BLaER1 (cell line): ENCODE data around the gene ZBTB45.
"Not testable (repeated sequence)": the region's sequence is repeated elsewhere in the genome, so short reads cannot be mapped to it uniquely, and the experiment has no call there.

Experiments
- H3K27ac ChIP-seq: shearing (Covaris generic); formaldehyde crosslinking; 2 replicates; pipeline ENCODE4 v1.8.1; 2022
- H3K27me3 ChIP-seq: shearing (Covaris generic); formaldehyde crosslinking; 2 replicates; pipeline ENCODE4 v1.8.1; 2022
- H3K36me3 ChIP-seq: shearing (Covaris generic); formaldehyde crosslinking; 2 replicates; pipeline ENCODE4 v1.8.1; 2022
- H3K4me1 ChIP-seq: shearing (Covaris generic); formaldehyde crosslinking; 2 replicates; pipeline ENCODE4 v1.8.1; 2022
- H3K4me2 ChIP-seq: shearing (Covaris generic); formaldehyde crosslinking; 2 replicates; pipeline ENCODE4 v1.8.1; 2022
- H3K4me3 ChIP-seq: shearing (Covaris generic); formaldehyde crosslinking; 2 replicates; pipeline ENCODE4 v1.8.1; 2022
- H3K9ac ChIP-seq: shearing (Covaris generic); formaldehyde crosslinking; 2 replicates; pipeline ENCODE4 v1.8.1; 2022
- H3K9me3 ChIP-seq: shearing (Covaris generic); formaldehyde crosslinking; 2 replicates; pipeline ENCODE4 v1.8.1; 2022
- H4K20me1 ChIP-seq: shearing (Covaris generic); formaldehyde crosslinking; 2 replicates; pipeline ENCODE4 v1.8.1; 2022
- Cebpa-rat ChIP-seq: shearing (Covaris generic); IDR thresholded peaks from 2 replicates; pipeline ENCODE4 v1.8.1; 2022

ZBTB45 gene

DNA sequence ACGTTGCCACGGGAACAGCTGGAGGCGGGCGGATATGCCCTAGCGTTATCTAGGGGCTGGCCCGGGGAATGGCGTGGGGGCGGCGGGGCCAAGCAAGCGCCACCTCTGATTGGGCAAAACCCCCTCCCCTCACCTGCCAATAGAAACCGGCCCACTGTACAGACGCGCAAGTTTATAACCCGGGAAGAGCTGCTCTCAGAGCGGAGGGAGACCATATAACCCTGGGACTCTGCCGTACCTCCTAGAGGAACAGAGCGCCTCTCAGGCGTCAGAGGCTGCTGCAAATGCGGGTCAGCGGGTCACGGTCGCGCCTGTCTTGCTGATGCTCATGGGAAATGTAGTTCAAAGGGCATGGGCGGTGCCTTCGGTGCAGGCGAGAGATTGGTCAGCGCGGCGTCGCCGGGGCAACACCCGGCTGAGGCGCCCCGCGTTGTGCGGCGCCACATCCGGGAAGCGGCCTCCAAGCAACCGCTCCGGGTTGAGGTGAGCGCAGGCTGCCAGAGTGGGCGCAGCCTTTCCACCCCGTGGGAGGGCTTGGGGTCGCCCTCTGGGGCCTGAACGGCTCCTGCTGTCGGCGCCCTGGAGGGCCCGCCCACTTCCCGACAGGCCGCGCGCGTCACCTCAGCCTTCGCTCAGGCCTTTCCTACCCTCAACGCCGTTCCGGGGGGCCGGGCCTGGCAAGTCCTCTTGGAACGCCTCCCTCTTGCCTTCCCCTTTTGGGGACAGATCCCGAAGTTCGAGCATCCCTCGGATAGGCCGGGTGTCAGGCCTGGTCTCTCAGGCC lies 43.7 kb downstream of the ZBTB45 start, which contains the start of gene ZNF446:
Gene ZNF446, plus strand, starts transcription at position 639 of the 784 bp plus-strand sequence. CDS start 867 bp downstream, outside the sequence.
- Histone ChIP-seq H3K9ac (peak within 1 kb of the TSS; percentile 85), H3K27ac (peak within 1 kb of the TSS; percentile 87), H3K36me3 (peaks cover 41% of the 10 kb centered on the region), H3K4me2 (peak within 1 kb of the TSS; percentile 91), H4K20me1 (peaks cover 29% of the 10 kb centered on the region), H3K27me3 (no peaks in the 10 kb centered on the region), H3K4me1 (peaks cover 50% of the 10 kb centered on the region), H3K9me3 (no peaks in the 10 kb centered on the region), H3K4me3 (peak within 1 kb of the TSS; percentile 74)
- no peak for TF ChIP-seq Cebpa-rat

DNA sequence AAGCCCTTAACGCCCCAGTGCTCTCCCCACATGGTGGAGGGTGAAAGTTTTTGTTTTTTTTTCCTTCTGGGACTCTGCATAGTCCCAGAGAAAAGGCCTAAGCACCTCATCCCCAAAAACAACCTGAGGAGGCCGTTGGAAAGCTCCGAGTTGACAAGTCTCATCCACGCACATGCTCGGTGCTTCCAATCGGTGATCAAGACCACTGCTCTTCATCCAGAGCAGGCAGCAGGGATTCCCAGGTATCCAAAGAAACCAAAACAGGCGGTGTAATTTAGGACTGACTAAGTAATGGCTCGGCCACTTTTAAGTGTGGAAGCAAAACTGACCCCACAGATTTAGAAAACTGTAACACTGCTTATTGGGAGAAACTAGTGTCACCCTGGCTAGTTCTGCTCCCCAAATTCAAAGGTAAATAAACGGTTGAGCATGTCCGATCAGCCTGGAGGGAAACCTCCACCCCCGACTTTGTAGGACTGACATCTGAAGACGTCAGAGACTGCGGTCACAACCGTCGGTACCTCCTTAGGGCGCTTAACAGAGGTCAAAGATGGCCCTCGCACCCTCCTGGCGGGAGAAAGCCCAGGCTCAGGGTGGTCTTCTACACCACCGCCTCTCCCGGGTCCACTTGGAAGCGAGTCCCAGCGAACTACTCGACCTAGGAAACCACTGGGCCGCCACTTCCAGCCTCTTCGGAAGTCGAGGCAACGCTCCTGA lies 44.5 kb downstream of the ZBTB45 start:
- H3K4me3 ChIP-seq, result peak overlapping the region; percentile 74
- H3K27ac ChIP-seq, result peak overlapping the region; percentile 87
- H3K4me2 ChIP-seq, result peak overlapping the region; percentile 91
- TF ChIP-seq Cebpa-rat, result no peak
- H3K4me1 ChIP-seq, result peaks cover 42% of the 10 kb centered on the region
- no peaks in the 10 kb centered on the region for H3K9me3 ChIP-seq
- no peaks in the 10 kb centered on the region for H3K27me3 ChIP-seq
- H3K36me3 ChIP-seq, result peaks cover 40% of the 10 kb centered on the region
- peak overlapping the region; percentile 85 for H3K9ac ChIP-seq
- H4K20me1 ChIP-seq, result peaks cover 29% of the 10 kb centered on the region

- H4K20me1 ChIP-seq, result peaks cover 31% of the 10 kb centered on the region
- H3K4me1 ChIP-seq, result peaks cover 42% of the 10 kb centered on the region
- peak overlapping the region; percentile 87 for H3K27ac ChIP-seq
- peak overlapping the region; percentile 74 for H3K4me3 ChIP-seq
- no peaks in the 10 kb centered on the region for H3K9me3 ChIP-seq
- peak overlapping the region; percentile 91 for H3K4me2 ChIP-seq
- H3K9ac ChIP-seq, result peak overlapping the region; percentile 85
- no peaks in the 10 kb centered on the region for H3K27me3 ChIP-seq
- peaks cover 42% of the 10 kb centered on the region for H3K36me3 ChIP-seq
- TF ChIP-seq Cebpa-rat, result no peak
Observed at GRCh38 chr19:58474291-58474996, 45.2 kb downstream of the ZBTB45 start.

GRCh38 chr19:58473775-58474174 lies 45.8 kb downstream of the ZBTB45 start:
- TF ChIP-seq Cebpa-rat, result no peak
- Histone ChIP-seq H3K4me1 (peaks cover 43% of the 10 kb centered on the region), H3K9me3 (no peaks in the 10 kb centered on the region), H4K20me1 (peaks cover 38% of the 10 kb centered on the region), H3K27ac (no peak overlapping the region), H3K36me3 (peaks cover 48% of the 10 kb centered on the region), H3K4me2 (peak overlapping the region; percentile 91), H3K9ac (peak overlapping the region; percentile 85), H3K4me3 (no peak overlapping the region), H3K27me3 (no peaks in the 10 kb centered on the region)

GRCh38 chr19:58471736-58472135 lies 47.9 kb downstream of the ZBTB45 start:
- no peak overlapping the region for H3K9ac ChIP-seq
- H3K4me3 ChIP-seq, result no peak overlapping the region

DNA sequence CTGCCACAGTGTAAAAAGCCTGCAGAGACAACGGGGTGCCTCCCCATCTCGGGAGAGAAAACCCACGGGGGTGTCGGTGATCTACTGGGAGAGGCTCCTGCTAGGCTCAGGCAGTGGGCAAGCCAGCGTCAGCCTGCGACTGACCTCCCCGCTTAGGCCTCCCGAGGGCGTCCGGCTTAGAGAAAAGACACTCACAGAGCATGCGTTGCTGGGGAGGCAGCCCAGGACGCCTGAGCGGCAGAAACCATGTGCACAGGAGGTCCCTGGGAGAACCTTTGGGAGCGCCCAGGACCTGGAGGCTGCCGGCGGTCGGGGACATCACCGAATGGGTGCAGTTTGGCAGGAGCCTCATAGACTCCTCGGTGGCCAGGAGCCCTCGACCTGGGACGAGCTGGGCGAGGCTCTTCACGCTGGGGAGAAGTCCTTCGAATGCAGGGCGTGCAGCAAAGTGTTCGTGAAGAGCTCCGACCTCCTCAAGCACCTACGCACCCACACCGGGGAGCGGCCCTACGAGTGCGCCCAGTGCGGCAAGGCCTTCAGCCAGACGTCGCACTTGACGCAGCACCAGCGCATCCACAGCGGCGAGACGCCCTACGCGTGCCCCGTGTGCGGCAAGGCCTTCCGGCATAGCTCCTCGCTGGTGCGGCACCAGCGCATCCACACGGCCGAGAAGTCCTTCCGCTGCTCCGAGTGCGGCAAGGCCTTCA lies 48.6 kb downstream of the ZBTB45 start:
- H3K9me3 ChIP-seq, H3K27ac ChIP-seq, H3K4me3 ChIP-seq, H3K9ac ChIP-seq, H3K27me3 ChIP-seq, H3K4me2 ChIP-seq: not testable (repeated sequence)
- Histone ChIP-seq H3K4me1 (peaks cover 41% of the 10 kb centered on the region), H4K20me1 (peaks cover 56% of the 10 kb centered on the region), H3K36me3 (peaks cover 48% of the 10 kb centered on the region)

More at GRCh38 chr19:58471736-58472135, 47.9 kb downstream of the ZBTB45 start:
- Histone ChIP-seq H4K20me1 (peaks cover 56% of the 10 kb centered on the region), H3K27me3 (no peaks in the 10 kb centered on the region), H3K4me2 (no peak overlapping the region), H3K36me3 (peaks cover 48% of the 10 kb centered on the region), H3K27ac (no peak overlapping the region), H3K4me1 (peaks cover 43% of the 10 kb centered on the region), H3K9me3 (no peaks in the 10 kb centered on the region)
- no peak for TF ChIP-seq Cebpa-rat

- Histone ChIP-seq H4K20me1 (peaks cover 48% of the 10 kb centered on the region), H3K27ac (no peak overlapping the region), H3K9me3 (no peaks in the 10 kb centered on the region), H3K4me1 (peaks cover 31% of the 10 kb centered on the region), H3K27me3 (peaks cover 21% of the 10 kb centered on the region), H3K4me2 (no peak overlapping the region), H3K36me3 (peaks cover 48% of the 10 kb centered on the region), H3K4me3 (no peak overlapping the region), H3K9ac (no peak overlapping the region)
- TF ChIP-seq Cebpa-rat, result no peak
Observed at GRCh38 chr19:58469241-58470013, 50.2 kb downstream of the ZBTB45 start.

DNA sequence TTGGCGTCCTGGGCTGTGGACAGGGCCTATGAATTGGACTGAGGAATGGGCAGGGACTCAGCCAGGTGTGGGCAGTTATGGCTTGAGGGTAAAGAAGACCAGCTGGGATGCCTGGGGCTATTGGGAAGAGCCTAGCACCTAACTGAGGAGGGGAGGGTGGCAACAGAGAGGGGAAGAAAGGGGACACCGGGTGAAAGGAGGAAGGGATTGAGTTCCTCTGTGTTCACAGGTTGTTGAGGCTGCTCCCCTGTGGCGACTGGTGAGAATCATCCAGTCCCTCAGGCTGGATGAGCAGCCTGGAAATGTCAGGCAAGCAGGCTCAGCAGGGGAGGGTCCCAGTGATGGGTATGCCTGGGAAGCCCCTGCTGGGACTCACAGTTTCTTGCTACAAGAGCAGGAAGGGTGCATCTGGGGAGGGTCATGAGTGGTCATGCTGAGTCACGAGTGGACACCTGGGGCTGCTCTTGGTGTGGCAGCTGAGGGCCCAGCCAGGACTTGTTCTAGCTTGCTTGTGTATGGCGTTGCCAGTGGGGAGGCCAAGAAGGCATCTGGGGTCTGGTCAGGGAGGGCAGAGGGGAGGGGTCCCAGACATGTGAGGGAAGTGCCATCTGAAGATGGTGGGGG lies 51.3 kb downstream of the ZBTB45 start:
- peak overlapping the region; percentile 94; the same call in 1 of the 2 replicates for H3K4me3 ChIP-seq
- no peak overlapping the region for H3K9ac ChIP-seq
- peaks cover 38% of the 10 kb centered on the region for H4K20me1 ChIP-seq
- no peak for TF ChIP-seq Cebpa-rat
- H3K9me3 ChIP-seq, result no peaks in the 10 kb centered on the region
- peak overlapping the region; percentile 93 for H3K4me2 ChIP-seq
- H3K27ac ChIP-seq, result no peak overlapping the region
- H3K36me3 ChIP-seq, result peaks cover 41% of the 10 kb centered on the region
- peaks cover 29% of the 10 kb centered on the region for H3K27me3 ChIP-seq
- H3K4me1 ChIP-seq, result peaks cover 20% of the 10 kb centered on the region
